Erythroblast (primary cell): ENCODE data around the gene LAMTOR5.

Experiments
- GATA1 ChIP-seq: IDR thresholded peaks from 2 replicates; pipeline ENCODE4 v1.6.1; 2011; ENCODE audit warnings: low read depth, mild to moderate bottlenecking, control low read depth, low read length, moderate library complexity
- POLR2A ChIP-seq: IDR thresholded peaks from 2 replicates; pipeline ENCODE4 v1.6.1; 2011; ENCODE audit warnings: mild to moderate bottlenecking, low read length

- TF ChIP-seq POLR2A (no peak), GATA1 (no peak)
Observed at GRCh38 chr1:110426854-110427253, 19.4 kb upstream of the LAMTOR5 start.
